ENCODE data around the gene TMC6.
"Not testable (repeated sequence)": the region's sequence is repeated elsewhere in the genome, so short reads cannot be mapped to it uniquely, and the experiment has no call there.

Gene TMC6

DNA sequence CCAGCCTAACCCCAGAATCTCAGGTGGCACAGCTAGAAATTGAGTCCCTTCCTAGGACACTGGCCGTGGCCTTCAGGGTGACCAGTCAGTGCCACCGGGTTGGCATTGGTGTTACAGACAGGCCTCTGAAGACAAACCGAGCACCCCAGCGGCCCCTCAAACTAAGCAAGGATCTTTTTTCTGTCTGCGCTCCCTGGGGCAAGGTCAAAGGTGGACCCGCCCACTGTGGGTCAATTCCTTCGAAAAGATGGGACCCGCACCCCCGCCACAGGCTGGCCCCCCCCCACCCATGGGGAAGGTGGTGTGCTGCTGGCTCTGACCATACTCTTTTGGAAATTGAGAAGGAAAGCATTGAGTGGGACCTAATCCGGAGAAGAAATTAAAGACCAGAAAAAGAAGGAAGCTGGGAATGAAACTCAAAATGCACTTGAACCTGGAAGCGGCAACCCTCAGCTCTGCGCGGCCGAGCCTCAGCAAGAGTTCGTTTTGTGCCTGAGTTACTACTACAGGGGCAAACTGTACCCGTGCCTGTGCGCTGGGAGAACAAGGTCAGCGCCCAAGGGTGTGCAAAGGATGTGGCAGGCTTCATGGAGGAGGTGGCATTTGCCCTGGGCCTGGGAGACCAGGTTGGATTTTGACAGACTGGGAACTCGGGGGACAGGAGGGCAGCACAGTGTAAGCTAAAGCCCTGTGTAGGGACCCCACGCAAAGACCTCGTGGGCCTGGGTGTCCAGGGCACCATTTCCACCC is 20.4 kb downstream of the TMC6 start:
- DNase-seq = no peak

DNA sequence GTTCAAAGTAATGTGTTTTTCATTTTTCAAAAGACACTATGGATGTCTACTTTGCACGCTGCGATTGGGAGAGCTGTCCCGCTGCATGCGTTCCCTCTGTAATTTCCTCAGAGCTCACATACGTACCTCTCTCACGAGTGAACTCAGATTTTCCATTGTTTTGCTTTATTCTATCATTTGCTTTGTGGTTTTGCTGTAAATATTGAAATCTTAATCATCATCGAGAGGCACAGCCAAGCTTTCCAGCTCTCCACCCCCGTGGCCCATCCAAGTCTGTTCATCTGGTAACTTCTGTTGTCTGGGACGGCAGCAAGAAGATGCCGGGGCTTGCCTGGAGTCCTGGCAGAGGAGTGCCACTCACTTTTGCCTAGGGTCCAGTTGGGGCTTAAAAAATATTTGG is 21.1 kb downstream of the TMC6 start:
- no peak for DNase-seq

DNA sequence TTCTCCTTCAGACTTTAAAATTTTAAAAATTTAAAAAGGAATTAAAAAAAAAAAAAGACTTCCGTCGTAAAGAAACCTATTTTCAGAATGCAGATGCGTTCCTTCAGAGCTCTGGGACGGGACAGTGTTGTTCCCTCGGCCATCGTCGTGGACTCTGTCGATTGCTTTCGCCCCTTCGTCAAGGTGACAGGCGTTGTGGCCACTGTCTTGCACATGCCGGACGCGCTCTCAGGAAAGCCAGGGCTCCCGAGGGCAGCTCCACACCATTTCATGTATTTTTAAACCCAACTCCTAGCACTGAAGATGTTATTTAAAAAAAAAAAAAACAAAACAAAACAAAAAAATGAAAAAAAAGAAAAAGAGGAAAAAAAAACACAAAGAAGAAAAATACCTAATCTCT is 22.3 kb downstream of the TMC6 start:
- no peak for DNase-seq

DNA sequence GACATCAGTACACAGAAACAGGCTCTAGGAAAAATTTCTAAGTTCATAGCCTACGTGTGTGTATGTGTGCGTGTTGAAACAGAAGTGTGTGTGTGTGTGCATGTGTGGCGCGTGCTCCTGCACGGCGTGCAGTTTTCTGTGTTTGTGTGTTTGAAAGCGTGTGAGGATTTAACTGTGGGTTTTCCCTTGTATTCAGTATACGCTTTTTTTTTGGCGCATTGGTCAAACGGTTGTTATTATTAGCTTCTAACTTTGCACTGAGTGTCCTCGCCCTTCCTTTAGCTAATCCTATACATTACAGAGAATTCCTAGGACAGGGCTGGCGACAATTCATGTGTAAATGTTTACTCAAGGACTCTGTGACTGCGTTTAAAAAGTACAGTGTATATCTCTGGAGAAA is 23.0 kb downstream of the TMC6 start:
- DNase-seq = no peak

DNA sequence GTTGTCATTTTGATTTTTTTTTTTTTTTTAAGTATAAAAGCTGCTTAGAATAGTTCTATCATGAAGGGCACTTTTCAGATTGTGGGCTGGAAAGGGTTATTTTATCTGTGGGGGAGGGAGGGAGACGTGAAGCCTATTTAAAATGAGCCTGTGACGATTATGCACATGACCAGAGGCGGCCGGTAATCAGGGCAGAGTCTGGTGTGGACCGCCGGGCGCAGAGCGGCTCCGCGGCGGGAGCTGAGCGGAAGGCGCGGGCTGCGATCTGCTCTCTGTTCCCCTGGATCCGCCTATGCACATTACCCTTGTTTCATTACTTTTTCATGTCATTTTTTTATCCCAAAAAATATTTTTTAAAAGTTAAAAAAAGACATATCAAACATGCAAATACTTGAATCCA is 23.5 kb downstream of the TMC6 start:
- DNase-seq = no peak

DNA sequence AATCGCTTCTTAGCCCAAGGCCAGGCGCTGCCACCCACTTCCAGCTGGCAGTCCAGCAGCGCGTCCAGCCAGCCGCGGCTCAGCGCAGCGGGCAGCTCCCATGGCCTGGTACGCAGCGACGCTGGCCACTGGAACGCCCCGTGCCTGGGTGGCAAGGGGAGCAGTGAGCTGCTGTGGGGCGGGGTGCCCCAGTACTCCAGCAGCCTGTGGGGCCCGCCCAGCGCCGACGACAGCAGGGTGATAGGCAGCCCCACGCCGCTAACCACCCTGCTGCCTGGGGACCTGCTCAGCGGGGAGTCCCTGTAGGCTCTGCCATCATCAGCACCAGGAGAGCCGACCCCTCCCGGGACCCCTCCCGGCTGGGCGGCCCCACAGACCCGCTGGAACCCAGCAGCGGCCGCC is 24.0 kb downstream of the TMC6 start:
- no peak for DNase-seq

DNA sequence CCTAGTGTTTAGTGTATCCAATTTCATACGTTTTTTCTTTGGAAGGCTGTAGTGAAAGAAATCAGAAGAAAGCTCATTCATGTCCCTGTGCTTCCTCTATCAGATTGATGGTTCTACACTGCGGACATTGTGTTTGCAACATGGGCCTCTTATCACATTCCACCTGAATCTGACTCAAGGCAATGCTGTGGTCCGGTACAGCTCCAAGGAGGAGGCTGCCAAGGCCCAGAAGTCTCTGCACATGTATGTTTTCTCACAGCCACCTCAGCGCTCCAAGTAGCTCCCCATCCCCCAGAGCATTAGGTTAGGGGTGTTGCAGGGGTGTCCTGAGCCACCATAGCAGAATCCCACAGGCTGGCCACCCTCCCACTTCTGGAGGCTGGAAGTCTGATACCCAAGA is 25.2 kb downstream of the TMC6 start:
- DNase-seq = no peak

DNA sequence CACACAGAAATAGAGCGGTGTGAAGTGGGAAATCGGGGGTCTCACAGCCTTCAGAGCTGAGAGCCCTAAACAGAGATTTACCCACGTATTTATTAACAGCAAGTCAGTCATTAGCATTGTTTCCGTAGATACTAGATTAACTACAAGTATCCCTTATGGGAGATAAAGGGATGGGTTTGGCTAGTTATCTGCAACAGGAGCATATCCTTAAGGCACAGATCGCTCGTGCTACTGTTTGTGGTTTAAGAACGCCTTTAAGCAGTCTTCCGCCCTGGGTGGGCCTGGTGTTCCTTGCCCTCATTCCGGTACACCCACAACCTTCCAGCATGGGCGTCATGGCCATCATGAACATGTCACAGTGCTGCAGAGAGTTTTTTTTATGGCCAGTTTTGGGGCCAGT is 27.0 kb downstream of the TMC6 start:
- DNase-seq = no peak

DNA sequence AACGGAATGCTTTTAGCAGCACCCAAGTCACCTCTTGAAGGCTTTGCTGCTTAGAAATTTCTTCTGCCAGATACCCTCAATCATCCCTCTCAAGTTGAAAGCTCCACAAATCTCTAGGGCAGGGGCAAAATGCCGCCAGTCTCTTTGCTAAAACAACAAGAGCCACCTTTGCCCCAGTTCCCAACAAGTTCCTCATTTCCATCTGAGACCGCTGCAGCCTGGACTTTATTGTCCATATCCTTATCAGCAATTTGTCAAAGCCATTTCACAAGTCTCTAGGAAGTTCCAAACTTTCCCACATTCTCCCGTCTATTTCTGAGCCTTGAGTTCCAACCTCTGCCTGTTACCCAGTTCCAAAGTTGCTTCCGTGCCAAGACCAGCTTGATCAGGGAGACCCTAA is 27.4 kb downstream of the TMC6 start:
- no peak for DNase-seq

DNA sequence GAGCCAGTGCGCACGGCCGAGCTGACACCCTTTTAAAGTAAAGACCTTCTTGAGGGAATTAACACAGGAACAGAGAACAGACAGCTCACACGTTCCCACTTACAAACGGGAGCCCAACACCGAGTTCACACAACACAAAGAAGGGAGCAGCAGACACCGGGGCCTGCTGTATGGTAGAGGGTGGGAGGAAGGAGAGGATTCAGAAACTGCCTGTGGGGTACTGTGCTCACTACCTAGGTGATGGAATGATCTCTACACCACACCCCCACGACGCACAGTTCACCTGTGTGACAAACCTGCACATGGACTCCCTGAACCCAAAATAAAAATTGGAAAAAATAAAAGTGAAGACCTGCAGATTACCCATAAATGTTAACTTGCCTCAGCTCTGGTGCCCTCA is 32.5 kb downstream of the TMC6 start:
- no peak for DNase-seq

DNA sequence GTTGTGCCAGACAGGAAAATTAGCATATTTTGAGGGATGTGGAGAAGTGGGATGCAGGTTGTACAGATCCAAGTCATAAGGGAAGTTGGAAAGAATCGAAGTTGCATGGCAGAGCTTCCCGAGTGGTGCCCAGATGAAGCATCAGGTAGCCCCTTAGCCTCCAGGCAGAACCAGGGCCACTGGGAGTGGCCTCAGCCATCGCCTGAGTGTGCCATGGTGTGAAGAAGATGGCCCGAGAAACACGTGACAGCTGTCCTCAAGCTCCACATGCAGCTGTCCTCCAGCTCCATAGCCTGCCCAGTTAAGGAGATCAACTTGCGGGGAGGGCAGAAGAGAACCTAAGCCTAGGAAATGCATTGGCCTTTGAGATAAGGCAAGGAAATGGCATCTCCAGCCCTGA is 33.5 kb downstream of the TMC6 start:
- DNase-seq = no peak

DNA sequence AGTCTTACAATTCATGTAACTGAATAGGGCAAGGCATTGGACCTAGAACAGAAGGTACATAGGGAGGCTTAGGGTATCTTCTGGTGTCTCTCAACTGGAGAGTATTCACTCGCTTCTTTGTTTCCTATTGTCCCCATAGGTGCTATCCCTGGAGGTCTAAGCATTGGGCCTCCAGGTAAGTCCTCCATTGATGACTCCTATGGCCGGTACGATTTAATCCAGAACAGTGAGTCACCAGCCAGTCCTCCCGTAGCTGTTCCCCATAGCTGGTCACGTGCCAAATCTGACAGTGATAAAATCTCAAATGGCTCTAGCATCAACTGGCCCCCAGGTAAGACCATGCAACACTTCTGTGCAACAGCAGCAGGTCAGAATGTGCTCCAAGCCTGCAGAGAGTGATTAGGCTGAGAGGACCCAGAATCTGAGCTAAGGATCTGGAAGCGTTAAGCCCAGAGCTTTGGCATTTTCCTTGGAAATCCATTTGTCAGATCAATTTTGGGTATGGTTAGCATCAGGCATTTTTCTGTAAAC is 35.7 kb downstream of the TMC6 start:
- DNase-seq = no peak

DNA sequence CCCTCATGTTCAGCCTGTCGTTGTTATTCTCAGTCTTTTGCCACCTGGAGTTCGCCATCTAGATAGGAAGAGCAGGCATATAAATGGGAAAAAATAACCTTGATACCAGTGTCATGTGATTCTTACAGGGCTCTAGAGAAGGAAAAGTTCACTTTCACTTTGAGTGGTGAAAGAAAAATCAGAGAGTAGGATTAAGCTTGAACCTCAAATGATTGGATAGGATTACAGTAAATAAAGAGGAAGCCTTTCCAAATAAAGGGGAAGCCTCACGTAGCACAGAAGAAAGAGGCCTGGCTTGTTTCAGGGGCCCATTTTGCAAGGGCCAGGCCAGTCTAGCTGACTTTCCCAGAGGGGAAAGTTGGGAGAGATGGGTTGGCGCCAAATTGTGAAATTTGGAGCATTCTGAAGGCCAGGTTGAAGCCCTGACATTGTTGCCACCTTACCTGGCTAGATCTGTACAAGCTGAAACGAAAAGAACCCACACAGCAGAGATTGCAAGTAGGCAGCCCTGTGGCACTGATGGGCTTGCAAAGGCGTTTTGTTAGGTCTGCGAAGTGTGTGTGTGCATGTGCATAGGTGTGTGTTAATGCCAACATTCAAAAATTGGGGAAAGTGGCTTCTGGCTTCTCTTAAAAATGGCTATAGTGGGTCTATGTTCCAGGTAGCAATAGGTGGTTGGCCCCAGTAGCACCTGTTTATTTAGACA is 38.8 kb downstream of the TMC6 start:
- no peak for DNase-seq

DNA sequence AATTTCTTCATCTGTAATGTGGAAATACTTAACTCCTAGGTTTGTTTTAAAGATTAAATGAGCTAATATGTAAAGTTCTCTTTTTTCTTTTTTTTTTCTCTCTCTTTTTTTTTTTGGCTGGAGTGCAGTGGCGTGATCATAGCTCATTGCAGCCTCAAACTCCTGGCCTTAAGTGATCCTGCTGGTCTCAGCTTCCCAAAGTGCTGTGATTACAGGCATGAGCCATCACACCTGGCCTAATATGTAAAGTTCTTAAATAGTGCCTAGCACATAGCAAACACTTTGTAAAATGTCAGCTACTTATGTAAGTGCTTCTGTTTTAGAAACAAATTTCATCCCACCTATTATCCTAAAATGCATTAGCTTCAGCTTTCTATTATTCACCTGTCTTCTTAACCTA is 40.0 kb downstream of the TMC6 start:
- no peak for DNase-seq

DNA sequence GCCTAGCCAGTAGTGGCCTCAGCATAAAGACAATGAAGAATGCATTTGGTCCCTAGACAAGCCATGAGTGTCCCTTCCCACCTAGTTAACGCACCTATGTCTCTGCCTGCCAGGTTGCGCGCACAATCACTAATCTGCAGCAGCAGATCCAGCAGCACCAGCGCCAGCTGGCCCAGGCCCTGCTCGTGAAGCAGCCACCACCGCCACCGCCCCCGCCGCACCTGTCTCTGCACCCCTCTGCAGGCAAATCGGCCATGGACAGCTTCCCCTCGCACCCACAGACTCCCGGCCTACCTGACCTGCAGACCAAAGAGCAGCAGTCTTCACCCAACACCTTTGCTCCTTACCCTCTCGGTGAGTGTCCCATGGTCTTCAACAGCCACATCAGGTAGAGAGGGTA is 41.8 kb downstream of the TMC6 start:
- DNase-seq = no peak

DNA sequence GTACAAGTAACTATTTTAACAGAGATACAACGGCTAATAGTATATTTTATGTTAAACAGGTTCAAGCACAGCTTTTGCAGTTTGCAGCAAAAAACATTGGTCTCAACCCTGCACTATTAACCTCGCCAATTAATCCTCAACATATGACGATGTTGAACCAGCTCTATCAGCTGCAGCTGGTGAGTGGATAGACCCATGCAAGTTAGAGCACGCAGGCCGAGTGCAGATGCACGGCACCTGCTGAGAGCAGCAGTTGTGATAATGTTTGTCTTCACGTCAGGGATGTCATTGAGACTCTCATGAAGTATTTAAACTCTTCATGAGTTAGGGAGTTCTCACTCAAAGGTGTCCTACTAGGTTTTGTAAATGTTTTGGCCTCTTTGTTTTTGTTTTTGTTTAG is 45.6 kb downstream of the TMC6 start:
- DNase-seq = no peak

DNA sequence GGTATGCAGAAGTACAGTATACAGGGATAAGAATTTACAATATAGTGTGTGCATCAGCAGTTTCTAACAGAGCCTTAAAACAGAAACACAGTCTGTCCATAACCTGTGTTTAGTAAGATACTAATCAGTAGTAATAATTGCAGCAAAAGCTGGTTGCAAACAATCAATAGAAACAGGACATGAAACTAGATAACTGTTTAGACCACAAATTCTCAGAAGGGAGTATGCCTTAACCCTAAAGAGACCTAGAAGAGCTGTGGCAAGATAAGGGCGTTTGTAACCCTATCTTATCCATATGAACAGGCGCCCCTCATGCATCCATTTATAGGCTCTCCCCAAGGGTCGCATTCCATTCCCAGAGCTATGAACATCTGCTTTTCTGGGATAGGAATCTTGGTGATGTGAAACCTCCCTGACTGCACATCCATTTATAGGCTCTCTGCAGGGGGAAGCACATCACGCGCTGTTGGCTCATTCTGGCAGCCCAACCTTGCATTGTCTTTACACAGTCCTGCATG is 46.1 kb downstream of the TMC6 start:
- DNase-seq = not testable (repeated sequence)

DNA sequence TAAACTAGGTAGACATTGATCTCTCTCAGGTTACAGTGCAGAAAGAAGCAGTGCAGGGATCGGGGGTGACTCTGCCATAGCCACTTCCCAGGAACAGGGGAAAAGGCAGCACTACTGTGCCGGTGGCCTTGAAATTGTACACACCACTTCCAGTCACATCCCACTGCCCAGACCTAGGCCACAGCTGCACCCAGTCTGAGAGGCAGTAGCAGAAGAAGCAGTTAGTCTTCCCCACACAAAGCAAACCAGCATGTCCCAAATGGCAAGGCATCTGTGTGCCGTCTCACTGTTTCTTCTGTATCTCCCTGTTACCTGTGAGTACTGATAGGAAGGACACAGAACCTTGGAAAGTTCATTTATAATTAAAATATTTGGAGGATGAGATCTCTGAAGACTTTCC is 47.0 kb downstream of the TMC6 start:
- DNase-seq = no peak

DNA sequence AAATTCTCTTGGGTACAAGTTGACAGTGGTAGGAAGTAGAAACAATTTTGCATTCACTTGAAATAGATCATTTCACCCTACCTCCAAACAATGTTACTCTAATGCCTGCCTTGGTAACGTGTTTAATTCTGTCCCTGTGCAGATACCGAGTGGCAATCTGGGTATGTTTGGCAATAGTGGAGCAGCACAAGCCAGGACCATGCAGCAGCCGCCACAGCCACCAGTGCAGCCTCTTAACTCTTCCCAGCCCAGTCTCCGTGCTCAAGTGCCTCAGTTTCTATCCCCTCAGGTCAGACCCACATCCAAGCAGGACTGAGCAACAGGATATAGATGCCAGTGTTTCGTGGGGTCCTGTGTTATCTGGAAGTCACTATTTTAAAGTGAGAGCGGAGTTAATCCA is 49.3 kb downstream of the TMC6 start:
- DNase-seq = no peak

DNA sequence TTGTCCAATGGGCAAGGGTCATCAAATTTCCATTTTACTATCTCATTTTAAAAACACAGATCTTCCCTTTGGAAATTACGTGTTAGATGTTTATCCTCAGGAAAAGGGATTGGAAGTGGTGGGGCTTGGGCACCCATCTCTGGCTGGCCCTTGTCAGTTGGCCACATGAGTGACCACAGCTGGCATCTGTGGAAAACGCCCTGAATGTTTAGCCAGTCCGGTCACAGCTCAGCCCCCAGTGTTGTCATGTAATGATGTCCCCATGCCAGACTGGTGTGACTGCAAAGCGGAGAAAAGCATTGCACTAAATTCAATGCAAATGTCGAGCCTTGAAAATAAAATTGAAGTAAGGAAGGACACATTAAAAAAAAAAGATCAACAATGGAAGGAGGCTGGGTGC is 53.0 kb downstream of the TMC6 start:
- DNase-seq = no peak

DNA sequence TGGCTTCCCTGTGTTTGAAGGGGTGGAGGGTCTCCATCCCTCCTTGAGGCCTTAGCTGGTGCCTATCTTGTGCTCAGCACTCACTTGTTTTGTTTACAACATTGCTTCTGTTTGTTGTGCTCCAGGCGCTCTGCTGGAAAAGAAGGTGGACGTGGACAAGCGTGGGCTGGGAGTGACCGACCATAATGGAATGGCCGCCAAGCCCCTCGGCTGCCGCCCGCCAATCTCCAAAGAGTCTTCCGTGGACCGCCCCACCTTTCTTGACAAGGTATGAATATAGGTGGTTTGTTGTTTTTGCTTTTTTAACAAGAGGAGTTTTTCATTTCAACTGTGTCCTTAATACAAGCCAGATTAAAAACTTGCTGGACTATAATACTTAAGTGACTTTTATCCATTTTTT is 53.5 kb downstream of the TMC6 start:
- no peak for DNase-seq

DNA sequence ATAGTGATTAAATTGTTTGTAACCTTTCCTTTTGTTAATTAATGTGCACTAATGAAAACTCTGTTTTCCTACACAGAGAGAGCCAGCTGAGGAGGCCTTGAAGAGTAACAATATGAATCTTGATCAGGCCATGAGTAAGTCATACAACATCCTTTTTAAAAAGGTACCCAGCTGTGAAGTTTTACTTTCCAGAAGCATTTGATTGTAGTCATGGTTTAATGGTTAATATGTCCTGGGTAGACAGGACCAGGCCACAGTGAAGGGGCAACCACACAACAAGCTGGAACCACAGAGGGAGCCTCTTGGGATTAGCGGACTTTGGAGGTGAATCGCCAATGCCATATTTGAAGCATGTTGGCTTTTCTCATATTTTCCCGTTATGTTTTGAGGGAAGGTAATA is 55.6 kb downstream of the TMC6 start:
- DNase-seq = no peak

DNA sequence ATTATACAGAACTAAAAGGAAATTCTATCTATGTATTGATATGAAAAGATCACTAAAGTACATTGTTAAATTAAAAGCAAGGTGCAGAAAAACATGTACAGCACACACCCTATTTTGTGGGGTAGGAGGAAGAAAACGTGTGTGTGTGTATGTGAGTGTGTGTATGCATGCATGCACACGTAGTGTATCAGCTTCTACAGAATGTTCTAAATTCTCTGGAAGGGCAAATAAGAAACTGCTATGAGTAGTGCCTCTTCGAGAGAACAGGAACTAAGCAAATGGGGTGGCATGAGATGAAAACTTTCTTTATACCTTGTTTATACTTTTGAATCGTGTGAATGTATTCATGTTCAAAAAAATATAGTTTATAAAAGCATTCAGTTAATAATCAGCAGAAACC is 58.9 kb downstream of the TMC6 start:
- DNase-seq = no peak

DNA sequence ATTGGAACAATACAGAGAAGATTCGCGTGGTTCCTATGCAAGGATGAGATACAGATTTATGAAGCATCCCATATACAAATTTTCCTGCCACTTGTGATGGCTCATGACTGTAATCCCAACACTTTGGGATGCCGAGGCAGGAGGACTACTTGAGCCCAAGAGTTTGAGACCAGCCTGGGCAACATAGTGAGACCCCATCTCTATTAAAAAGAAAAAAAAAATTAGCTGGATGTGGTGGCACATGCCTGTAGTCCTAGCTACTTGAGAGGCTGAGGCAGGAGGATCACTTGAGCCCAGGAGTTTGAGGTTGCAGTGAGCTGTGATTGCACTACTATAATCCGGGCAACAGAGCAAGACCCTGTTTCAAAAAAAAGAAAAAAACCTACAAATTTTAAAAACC is 61.6 kb downstream of the TMC6 start:
- not testable (repeated sequence) for DNase-seq

DNA sequence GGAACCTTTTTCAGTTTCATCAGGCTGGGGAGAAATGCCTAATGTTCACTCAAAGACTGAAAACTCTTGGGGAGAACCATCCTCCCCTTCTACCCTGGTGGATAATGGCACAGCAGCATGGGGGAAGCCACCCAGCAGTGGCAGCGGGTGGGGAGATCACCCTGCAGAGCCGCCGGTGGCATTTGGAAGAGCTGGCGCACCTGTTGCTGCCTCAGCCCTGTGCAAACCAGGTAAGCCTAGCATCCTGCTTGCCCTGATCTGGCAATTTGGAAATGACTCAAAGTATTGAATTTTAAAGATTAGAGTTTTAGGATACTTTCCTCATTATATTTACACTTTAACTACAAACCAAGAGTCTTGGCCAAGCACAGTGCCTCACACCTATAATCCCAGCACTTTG is 63.8 kb downstream of the TMC6 start:
- DNase-seq = no peak
